ENCODE measurements around the gene EEA1.

GRCh38 chr12:92859650-92860386 is 69.3 kb downstream of the EEA1 start:
- TF ChIP-seq, protein P1, sequence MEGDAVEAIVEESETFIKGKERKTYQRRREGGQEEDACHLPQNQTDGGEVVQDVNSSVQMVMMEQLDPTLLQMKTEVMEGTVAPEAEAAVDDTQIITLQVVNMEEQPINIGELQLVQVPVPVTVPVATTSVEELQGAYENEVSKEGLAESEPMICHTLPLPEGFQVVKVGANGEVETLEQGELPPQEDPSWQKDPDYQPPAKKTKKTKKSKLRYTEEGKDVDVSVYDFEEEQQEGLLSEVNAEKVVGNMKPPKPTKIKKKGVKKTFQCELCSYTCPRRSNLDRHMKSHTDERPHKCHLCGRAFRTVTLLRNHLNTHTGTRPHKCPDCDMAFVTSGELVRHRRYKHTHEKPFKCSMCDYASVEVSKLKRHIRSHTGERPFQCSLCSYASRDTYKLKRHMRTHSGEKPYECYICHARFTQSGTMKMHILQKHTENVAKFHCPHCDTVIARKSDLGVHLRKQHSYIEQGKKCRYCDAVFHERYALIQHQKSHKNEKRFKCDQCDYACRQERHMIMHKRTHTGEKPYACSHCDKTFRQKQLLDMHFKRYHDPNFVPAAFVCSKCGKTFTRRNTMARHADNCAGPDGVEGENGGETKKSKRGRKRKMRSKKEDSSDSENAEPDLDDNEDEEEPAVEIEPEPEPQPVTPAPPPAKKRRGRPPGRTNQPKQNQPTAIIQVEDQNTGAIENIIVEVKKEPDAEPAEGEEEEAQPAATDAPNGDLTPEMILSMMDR (IDR thresholded peaks at IDR 0.05 in 4 of 5, conservative IDR thresholded peaks at IDR 0.05 in 1 of 5): peak in 1 of 5 experiments; percentile 8
- TF ChIP-seq POLR2A (IDR thresholded peaks at IDR 0.05): no peak

Data from gastrocnemius medialis (tissue), 4 donors.